Limb (tissue), 2 donors: ENCODE results near the gene PAIP2.
A peak's percentile ranks its signal among the peaks of the same experiment; 100 is the strongest.
"Not testable (repeated sequence)": the region's sequence is repeated elsewhere in the genome, so short reads cannot be mapped to it uniquely, and the experiment has no call there.

Experiments
- DNase-seq, 2 donors: peaks; one replicate each; pipeline ENCODE4 v3.0.0-alpha.2; 2016; ENCODE audit errors: extremely low spot score in 2 of 2

Gene PAIP2

GRCh38 chr5:139391570-139392323 lies 50.1 kb downstream of the PAIP2 start:
- DNase-seq, result no peak

GRCh38 chr5:139392324-139392677 lies 50.6 kb downstream of the PAIP2 start:
- DNase-seq, result no peak

DNA sequence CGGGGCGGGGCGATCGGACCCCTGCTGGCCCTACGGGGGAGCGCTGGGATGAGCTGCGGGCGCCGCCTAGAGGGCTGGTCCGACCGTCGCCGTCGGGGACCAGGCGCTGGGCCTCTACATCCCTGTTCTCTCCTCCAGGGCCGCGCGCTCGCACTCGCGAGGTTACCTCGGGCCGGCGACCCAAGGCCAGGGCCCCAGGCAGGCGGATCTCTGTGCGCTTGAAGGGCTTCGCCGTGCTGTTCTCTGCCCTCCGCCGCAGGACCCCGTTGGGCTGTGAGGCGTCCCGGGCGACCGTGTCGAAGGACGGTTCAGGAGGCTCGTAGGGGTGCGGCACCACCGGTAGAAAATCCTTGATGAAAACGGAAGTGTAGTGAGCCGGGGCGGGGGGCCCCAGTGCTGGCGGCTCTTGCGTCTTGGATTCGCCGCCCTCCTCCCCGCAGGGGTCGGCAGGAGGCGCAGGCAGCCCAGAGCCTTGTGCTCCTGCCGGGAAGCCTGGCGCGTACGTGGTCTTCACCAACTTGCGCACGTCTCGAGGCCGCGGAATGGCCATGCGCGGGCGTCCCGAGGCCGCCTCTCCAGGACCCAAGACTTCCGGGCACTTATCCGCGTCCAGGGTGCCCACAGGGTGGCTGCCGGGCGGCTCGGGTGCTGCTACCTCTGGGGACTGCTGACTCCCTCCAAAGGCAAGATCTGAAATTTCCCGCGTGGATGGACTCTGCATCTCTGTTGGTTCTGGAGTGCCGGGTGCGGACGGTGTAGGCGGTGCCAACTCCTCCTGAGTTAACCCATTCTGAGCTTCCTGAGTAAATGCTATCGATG lies 51.2 kb downstream of the PAIP2 start:
- peak in 1 of 2 donors; percentile 79 for DNase-seq

DNA sequence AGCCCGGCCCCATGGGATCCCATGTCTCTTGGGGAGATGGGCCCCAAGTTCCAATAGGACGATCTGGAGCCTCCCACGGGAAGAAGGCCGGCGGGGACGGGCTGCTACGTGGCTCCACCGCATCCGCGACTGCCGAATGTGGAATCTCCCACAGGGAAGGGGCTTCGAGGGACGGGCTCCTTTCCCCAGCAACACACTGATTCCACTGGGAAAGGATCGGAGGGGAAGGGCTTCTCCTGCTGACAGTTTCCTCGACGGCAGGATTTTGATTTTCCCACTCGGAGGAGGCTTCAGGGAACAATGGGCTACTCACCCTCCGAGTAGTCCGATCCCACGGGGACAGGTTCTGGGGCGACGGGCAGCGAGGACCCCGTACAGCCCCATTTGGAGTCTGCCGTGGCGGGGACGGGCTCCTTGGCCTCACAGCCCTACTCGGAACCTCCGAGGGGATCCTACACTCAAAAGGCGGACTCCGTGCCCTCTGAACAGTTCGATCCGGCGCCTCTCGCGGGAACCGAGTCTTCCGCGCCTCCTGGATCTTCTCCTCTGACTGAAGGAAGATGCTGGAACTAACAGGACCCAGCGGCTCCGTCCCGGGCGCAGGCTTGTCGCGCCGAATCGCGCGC lies 52.0 kb downstream of the PAIP2 start:
- DNase-seq, result no peak

GRCh38 chr5:139394123-139394653 lies 52.5 kb downstream of the PAIP2 start:
- peak in 1 of 2 donors; percentile 70 for DNase-seq

DNA sequence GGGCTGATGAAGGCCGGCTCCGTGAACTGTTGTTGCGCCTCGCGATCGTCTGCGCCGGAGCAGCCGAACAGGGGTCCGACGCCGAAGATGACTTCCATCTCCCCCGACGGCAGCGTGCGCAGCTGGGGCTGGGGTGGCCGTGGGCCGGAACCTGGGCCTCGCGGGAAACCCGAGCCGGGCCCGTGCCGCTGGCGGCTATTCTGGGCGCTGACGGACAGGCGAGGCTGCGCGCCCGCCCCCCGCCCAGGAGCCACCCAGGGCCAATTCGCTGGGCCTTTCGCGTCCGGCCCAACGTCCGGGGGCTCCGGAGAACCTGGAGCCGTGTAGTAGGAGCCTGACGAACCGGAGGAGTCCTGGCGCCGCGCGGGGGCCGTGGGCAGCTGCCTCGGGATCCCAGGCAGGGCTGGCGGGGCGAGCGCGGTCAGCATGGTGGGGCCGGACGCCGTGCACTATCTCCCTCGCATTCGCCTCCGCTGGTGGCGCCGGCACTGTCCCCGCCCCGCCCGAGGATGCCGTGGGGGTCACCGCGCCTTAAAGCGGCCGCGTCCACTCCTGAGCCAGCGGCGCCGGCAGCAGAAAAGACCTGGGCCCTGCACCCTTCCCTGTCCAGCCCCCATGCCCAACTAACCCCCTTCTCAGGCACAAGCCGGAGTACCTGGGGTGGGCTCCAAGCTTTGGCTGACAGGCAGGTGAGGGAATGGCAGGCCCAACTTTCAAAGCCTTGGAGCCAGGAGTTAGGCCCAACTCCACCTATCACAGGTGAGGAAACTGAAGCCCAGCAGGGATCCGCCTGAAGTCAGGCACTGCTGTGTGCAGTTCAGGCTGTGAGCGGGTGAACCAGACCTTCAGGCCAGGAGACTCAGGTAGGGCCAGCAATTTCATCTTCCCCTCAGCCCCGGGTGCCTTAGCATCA lies 53.3 kb downstream of the PAIP2 start, which contains the start of gene PROB1:
PROB1 (minus strand) TSS at position 451 of the 913 bp plus-strand sequence; CDS start at position 428, 23 bp downstream.
- DNase-seq, result peak in 1 of 2 donors; percentile 63

GRCh38 chr5:139395844-139396640 lies 54.4 kb downstream of the PAIP2 start:
- no peak for DNase-seq

DNA sequence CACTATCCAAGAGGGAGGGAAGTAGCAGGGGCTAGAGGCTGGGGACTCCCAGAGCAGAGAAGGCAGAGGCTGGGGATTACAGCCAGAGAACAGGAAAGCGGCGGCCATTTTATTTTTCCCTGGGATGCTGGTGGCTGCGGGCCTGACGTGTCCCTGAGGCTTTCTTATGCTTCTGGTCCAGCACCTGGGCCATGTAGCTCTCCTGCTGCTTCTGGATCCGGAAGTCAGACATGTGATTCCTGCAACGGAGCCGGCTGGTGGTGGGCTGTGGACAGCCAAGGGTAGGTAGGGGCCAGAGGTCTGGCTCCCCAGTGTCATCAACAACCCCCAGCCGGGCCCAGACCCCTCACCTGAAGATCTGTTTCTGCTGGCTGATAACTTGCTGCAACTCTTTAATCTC lies 55.0 kb downstream of the PAIP2 start:
- no peak for DNase-seq

GRCh38 chr5:139397921-139398320 lies 56.3 kb downstream of the PAIP2 start:
- DNase-seq, result no peak

GRCh38 chr5:139399501-139400121 lies 58.0 kb downstream of the PAIP2 start:
- no peak for DNase-seq

DNA sequence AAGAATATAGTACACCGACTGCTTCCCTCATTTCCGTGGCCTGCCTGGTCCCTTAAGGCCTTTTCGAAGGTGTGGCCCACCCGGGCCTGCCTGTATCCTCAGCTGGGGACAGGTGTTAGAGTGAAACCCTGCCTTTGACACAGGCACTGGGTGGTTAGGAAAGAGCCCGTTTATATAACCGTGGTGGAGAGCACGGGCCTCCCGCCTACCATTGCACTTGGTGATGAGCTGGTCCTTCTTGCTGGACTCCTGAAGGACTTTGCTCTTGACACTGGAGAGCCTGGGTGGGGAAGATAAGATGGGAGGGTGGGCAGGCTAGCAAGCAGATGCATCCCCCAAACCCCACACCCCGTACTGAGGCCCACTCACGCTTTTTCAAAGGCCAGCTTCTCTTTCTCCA lies 59.9 kb downstream of the PAIP2 start:
- no peak for DNase-seq

DNA sequence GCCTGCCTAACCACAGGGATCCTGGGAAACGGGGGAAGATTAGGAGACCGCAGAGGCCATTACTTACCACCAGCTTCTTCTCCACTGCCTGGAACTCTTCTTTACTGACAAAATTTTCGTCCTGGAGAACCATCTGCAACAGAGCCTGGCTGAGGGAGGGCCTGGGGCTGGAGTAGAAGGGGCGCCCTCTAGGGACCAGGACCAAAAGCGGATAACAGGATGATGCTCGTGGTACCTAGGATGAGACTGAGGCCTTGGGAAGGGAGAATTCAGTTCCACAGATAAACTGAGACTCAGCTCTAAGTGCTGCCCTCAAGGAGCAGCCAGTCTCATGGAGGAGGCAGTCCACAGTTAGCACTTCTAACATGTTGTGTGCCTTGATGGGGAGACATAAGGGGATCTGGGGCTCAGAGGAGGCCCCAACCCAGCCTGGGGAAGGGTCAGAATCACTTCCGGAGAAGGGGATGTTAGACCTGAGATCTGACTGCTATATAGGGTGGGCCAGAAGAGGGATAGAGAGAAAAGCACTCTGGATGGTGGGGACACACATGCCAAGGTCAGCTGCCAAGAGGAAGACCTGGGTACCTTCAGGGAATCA lies 61.0 kb downstream of the PAIP2 start:
- no peak for DNase-seq

GRCh38 chr5:139403418-139403786 lies 61.7 kb downstream of the PAIP2 start:
- no peak for DNase-seq

DNA sequence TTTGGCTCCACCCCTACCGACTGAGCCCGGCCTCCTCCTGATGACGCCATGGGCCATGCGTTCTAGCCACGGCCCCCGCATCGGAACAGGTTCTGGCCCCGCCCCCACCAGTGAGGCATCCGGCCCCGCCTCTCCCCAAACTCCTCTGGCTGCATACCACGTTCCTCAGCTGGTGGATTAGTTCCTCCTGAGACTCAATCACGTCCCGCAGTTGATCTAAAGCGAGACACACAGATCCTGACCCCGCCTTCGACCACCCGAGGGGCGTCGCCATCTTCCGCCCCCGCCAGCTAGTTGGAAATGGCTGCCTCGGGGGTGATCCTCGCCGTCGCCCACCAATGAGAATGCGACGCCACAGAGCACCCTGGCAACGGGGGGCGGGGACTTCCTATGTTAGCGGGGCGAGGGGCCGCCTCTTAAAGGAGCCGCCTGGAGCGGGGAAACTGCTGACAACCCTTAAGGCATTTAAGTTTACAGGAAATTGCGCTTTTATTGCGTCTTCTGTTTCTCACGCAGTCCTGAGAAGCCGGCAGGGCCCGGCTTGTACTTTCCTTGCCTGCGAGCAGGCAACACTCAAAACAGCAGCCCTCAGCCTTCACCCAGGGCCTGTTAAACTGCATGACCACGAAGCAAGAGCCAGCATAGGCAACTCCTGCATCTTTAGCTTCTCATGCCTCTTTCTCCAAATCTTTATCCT lies 62.3 kb downstream of the PAIP2 start, which contains the start of gene SPATA24:
SPATA24 (minus strand) TSS at position 303 of the 697 bp plus-strand sequence; CDS start at position 274, 29 bp downstream.
- DNase-seq, result peak; percentile 98

GRCh38 chr5:139404484-139404840 lies 62.8 kb downstream of the PAIP2 start:
- DNase-seq, result no peak

GRCh38 chr5:139406963-139407362 lies 65.3 kb downstream of the PAIP2 start:
- DNase-seq, result no peak

DNA sequence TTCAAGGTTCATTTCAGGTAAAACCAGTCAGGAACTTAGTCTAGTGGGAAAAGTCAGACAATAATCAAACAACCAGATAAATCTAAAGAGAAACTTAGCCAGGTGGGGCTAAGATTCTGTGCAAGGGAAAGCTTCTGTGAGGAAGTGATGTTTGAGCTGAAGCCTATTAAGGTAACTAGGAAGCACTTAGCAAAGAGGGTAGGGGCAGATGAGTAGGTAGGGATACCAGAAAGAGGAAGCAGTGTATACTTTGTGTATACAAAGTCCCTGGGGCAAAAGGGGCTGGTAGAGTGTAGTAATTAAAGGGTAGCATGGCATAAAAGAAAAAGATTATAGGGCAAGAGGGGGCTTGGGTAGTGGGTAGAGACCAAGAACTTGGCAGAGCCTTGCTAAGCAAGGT lies 65.9 kb downstream of the PAIP2 start:
- DNase-seq, result no peak

DNA sequence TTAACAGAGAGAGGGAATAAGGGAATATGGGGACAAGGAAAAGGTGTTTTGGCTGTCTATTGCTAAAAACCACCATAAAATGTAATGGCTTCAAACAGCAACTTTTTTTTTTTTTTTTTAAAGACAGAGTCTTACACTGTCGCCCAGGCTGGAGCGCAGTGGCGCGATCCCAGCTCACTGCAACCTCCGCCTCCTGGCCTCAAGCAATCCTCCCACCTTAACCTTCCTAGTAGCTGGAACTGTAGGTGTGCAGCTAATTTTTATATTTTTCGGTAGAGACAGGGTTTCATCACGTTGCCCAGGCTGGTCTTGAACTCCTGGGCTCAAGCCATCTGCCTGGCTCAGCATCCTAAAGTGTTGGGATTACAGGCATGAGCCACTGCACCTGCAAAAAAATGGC lies 66.5 kb downstream of the PAIP2 start:
- no peak for DNase-seq

GRCh38 chr5:139409116-139409515 lies 67.5 kb downstream of the PAIP2 start:
- DNase-seq, result not testable (repeated sequence)
